Body of pancreas (tissue), 4 donors: ENCODE results near the gene HMX1. TPM values are rescaled to one million over a fixed set of nuclear protein-coding genes. Genes with fewer than 3 reads are reported as not detected.
A peak's percentile ranks its signal among the peaks of the same experiment; 100 is the strongest.

Experiments
- ATAC-seq: fragments of 150-250 bp; one replicate; pipeline ENCODE4 v1.9.1; 2016
- DNase-seq, 4 donors: peaks; one replicate each; pipeline ENCODE4 v3.0.0-alpha.2; 2019
- H3K27ac ChIP-seq, 4 donors: fragments of 200-600 bp; sonication (generic); 1 replicate in 3 of 4; 2 replicates in 1 of 4; pipeline versions ENCODE4 v1.5.1 to v1.6.1; 2016 to 2019; ENCODE audit warnings: mild to moderate bottlenecking in 1 of 4, mixed read lengths in 1 of 4, moderate library complexity in 1 of 4
- H3K27me3 ChIP-seq, 2 donors: fragments of 200-600 bp; sonication (generic); one replicate each; pipeline ENCODE4 v1.6.0; 2016; ENCODE audit warnings: mild to moderate bottlenecking in 1 of 2
- H3K36me3 ChIP-seq, 2 donors: fragments of 200-600 bp; sonication (generic); replicated peaks in 1 of 2; 2 replicates each; pipeline ENCODE4 v1.5.1; 2016; ENCODE audit warnings: low read depth in 2 of 2; ENCODE audit not compliant: insufficient read depth in 1 of 2
- H3K4me1 ChIP-seq: fragments of 200-600 bp; sonication (generic); one replicate; pipeline ENCODE4 v1.6.0; 2016
- H3K4me3 ChIP-seq, 2 donors: fragments of 200-600 bp; sonication (generic); 1 replicate in 1 of 2; 2 replicates in 1 of 2; pipeline ENCODE4 v1.5.1; 2016 to 2019
- H3K9me3 ChIP-seq, 3 donors: fragments of 200-600 bp; sonication (generic); 1 replicate in 2 of 3; 2 replicates in 1 of 3; pipeline ENCODE4 v1.5.1; 2016
- POLR2A ChIP-seq, 3 donors: fragments of 450-650 bp; IDR thresholded peaks; one replicate each; pipeline ENCODE4 v1.6.1; 2016; ENCODE audit warnings: antibody characterized with exemption in 3 of 3, mild to moderate bottlenecking in 2 of 3
- WGBS, 2 donors: methylation state at CpG; one replicate each; pipeline ENCODE4 v1.1.5; 2017; 5-methylcytosine and 5-hydroxymethylcytosine counted together
- intact Hi-C: fragments of 100-400 bp; cut with DNase I; formaldehyde crosslinking; loops from one replicate; pipeline ENCODE4 v1.15.1; 2023
- total RNA-seq, 2 donors: library from RNA; depleted of rRNA; stranded (reverse); fragments of >200 nt; gene quantifications; one replicate each; pipeline ENCODE4 v1.1.0, GENCODE V29; 2016
- TF ChIP-seq, protein P1 (sequence below), 7 experiments: fragments of 450-650 bp in 4 of 7; fragments of 200-600 bp in 3 of 7; sonication (generic) in 3 of 7; IDR thresholded peaks; one replicate each; pipeline ENCODE4 v1.5.1; 2016 to 2019; ENCODE audit warnings: antibody characterized with exemption in 7 of 7

HMX1 gene
- total RNA-seq, 2 donors from 2014 or later = not detected

DNA sequence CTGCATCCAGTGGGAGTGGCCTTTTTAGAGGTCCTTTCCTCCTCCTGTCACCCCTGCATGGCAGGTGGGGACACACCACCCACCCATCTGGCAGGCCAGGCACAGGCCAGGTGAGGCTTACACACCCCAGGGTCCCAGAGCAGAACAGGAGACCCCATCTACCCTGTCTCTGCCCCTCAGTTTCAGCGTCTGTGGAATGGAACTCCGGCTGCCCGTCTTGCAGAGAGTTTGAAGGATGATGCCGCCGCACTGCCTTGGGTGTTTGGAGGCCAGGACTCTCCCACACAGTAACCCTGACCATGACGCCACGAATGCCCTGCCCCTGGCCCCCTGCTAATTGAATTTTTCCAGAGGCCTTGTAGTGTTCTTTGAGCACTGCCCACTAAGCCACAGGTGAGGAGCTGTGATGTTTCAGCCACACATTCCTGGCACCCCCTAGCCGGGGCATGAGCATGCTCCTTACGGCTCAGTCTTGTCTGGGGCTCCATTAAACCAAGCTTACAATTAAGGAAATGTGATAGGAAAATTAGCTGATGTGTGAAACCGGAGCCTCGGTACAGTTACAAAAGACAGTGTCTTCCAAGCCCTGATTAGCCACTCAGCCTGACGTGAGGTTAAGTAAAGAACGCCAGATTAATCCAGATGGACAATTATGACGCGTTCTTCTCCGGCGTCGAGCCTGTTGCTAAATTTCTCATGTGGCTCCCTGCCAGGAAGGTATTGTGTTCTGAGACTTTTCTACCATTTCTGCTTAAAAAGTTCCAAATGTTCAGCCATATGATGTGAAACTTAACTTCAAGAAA lies 39.3 kb downstream of the HMX1 start:
- no peak for ATAC-seq
- no peak overlapping the region for H3K4me3 ChIP-seq
- H3K4me1 ChIP-seq = no peaks in the 10 kb centered on the region
- TF ChIP-seq POLR2A (IDR thresholded peaks at IDR 0.05) = no peak
- TF ChIP-seq, protein P1, sequence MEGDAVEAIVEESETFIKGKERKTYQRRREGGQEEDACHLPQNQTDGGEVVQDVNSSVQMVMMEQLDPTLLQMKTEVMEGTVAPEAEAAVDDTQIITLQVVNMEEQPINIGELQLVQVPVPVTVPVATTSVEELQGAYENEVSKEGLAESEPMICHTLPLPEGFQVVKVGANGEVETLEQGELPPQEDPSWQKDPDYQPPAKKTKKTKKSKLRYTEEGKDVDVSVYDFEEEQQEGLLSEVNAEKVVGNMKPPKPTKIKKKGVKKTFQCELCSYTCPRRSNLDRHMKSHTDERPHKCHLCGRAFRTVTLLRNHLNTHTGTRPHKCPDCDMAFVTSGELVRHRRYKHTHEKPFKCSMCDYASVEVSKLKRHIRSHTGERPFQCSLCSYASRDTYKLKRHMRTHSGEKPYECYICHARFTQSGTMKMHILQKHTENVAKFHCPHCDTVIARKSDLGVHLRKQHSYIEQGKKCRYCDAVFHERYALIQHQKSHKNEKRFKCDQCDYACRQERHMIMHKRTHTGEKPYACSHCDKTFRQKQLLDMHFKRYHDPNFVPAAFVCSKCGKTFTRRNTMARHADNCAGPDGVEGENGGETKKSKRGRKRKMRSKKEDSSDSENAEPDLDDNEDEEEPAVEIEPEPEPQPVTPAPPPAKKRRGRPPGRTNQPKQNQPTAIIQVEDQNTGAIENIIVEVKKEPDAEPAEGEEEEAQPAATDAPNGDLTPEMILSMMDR (IDR thresholded peaks at IDR 0.05) = no peak
- no peaks in the 10 kb centered on the region for H3K36me3 ChIP-seq
- H3K9me3 ChIP-seq = no peaks in the 10 kb centered on the region
- H3K27me3 ChIP-seq = no peaks in the 10 kb centered on the region
- no peak overlapping the region for H3K27ac ChIP-seq
- peak in 2 of 4 donors; percentile 5 to 6 for DNase-seq
- intact Hi-C loops = no loop called here
- 56 to 57% methylated on average over 16 to 17 of the region's 18 CpGs for WGBS, 2 donors

DNA sequence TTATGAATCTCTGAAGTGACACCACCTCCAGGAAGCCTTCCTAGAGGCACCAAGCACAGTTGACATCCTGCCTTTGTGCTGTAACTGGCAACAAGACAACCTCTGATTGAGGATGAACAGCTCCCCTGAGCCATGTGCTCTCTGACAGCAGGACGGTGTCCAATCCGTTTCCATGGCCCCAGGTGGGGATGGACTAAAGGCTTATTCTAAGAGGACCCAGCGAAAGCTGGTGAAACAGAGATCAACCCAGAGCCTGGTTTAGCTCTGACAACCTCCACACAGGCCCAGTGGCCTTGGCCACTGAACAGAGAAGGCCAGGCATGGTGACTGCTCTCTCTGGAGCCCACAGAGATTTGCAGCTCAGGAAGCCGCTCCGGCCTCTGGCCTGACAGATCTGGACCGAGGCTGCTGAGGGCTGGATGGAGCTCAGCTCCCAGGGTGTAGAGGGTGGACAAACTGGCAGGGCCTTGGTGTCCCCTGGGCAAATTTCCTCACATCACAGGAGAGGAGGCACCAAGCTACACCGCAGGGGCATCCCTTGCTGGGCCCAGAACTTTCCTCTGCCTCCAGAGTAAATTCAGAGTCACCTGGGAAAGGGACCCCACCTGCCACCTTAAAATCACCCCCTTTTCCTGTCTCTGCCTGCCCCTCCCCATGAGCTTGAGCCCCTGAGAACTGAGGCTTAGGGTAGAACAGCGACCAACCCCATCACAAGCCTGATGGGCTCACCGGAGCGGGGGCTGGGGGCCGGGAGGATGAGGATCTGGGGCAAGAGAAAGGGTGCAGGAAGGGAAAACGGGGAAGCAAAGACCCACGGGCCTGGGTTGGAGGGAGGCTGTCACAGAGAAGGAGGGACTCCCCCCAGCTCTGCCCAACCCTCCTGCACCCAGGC lies 40.2 kb downstream of the HMX1 start:
- Histone ChIP-seq H3K4me1 (no peaks in the 10 kb centered on the region), H3K36me3 (no peaks in the 10 kb centered on the region), H3K27me3 (no peaks in the 10 kb centered on the region), H3K9me3 (no peaks in the 10 kb centered on the region), H3K4me3 (no peak overlapping the region), H3K27ac (no peak overlapping the region)
- intact Hi-C loops = no loop called here
- ATAC-seq (no peak), DNase-seq (peak in 2 of 4 donors; percentile 5)
- WGBS, 2 donors = 71 to 76% methylated on average over 8 to 13 of the region's 13 CpGs
- TF ChIP-seq, protein P1 (IDR thresholded peaks at IDR 0.05) = no peak
- no peak for TF ChIP-seq POLR2A (IDR thresholded peaks at IDR 0.05)

DNA sequence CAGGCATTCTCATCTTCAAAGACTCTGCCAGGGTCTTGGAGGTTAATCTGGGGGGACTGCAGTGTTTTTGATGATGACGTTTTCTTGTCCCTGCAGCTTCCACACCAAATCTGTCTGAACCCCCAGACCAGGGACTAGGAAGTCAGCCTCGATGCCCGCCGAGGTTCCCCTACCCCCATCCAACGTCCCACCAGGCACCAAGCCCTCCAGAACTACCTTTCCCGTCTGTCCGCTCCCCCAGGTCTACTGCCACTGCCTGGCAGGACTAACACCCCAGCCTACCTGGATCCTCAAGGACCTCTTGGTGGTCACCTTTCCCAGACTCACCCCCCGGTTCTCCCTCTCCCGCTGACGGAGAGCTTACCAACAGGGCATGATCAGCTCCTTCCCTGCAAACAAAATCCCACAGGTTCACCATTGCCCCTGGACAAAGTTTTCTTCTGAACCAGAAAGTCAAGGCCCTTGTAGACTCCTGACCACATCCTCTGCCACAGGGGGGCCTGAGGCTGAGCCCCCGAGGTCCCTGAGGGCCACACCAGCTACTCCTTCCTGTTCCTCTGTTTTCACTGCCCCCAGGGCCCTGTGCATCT lies 40.9 kb downstream of the HMX1 start:
- peak in 1 of 4 donors; percentile 3 for DNase-seq
- H3K4me3 ChIP-seq = no peak overlapping the region
- no peaks in the 10 kb centered on the region for H3K4me1 ChIP-seq
- ATAC-seq = no peak
- TF ChIP-seq, protein P1 (IDR thresholded peaks at IDR 0.05) = no peak
- no peak for TF ChIP-seq POLR2A (IDR thresholded peaks at IDR 0.05)
- H3K9me3 ChIP-seq = no peaks in the 10 kb centered on the region
- no peak overlapping the region for H3K27ac ChIP-seq
- WGBS, 2 donors = 66 to 67% methylated on average over 11 of the region's 11 CpGs
- H3K36me3 ChIP-seq = no peaks in the 10 kb centered on the region
- intact Hi-C loops = no loop called here
- H3K27me3 ChIP-seq = no peaks in the 10 kb centered on the region

DNA sequence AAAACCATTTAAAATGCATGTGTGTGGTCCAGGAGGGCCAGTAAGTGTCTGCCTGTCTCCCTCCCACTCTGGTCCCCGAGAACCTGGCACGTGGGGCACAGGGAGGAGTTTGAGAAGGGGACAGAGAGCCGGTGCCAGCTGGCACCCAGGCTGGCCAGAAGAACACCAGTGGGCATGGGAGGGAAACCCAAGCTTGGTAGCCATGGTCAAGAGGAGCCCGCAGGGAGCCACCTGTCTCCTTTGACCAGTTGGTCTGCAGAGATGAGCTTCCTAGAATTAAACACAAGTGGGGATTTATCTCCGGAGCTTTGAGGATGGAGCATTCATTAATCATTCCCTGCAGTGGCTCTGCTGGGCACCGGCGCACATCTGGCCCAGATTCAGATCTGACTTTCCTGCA lies 41.6 kb downstream of the HMX1 start:
- Histone ChIP-seq H3K27me3 (no peaks in the 10 kb centered on the region), H3K4me1 (no peaks in the 10 kb centered on the region), H3K9me3 (no peaks in the 10 kb centered on the region), H3K27ac (no peak overlapping the region), H3K36me3 (no peaks in the 10 kb centered on the region), H3K4me3 (no peak overlapping the region)
- WGBS, 2 donors = 48 to 50% methylated on average over 5 to 7 of the region's 7 CpGs
- ATAC-seq (no peak), DNase-seq (no peak)
- TF ChIP-seq, protein P1 (IDR thresholded peaks at IDR 0.05) = no peak
- TF ChIP-seq POLR2A (IDR thresholded peaks at IDR 0.05) = no peak
- intact Hi-C loops = no loop called here
